ENCODE data around the gene CDK6.

CDK6 gene

GRCh38 chr7:92708111-92709042 lies 128.0 kb downstream of the CDK6 start:
- no peak for DNase-seq (ENCODE audit: low read depth)
- TF ChIP-seq CTCF (IDR thresholded peaks at IDR 0.05; ENCODE audit: low read length, missing control alignments): no peak
- H3K4me3 ChIP-seq (replicated peaks; ENCODE audit: low read depth, low read length): no peak overlapping the region

GRCh38 chr7:92707435-92707834 lies 128.9 kb downstream of the CDK6 start:
- no peak overlapping the region for H3K4me3 ChIP-seq (replicated peaks; ENCODE audit: low read depth, low read length)
- no peak for DNase-seq (ENCODE audit: low read depth)
- TF ChIP-seq CTCF (IDR thresholded peaks at IDR 0.05; ENCODE audit: low read length, missing control alignments): no peak

GRCh38 chr7:92706563-92706962 lies 129.8 kb downstream of the CDK6 start:
- no peak overlapping the region for H3K4me3 ChIP-seq (replicated peaks; ENCODE audit: low read depth, low read length)
- no peak for TF ChIP-seq CTCF (IDR thresholded peaks at IDR 0.05; ENCODE audit: low read length, missing control alignments)
- no peak for DNase-seq (ENCODE audit: low read depth)

- no peak for TF ChIP-seq CTCF (IDR thresholded peaks at IDR 0.05; ENCODE audit: low read length, missing control alignments)
- no peak for DNase-seq (ENCODE audit: low read depth)
- H3K4me3 ChIP-seq (replicated peaks; ENCODE audit: low read depth, low read length): no peak overlapping the region
Measured at GRCh38 chr7:92705831-92706230, 130.5 kb downstream of the CDK6 start.

GRCh38 chr7:92704858-92705257 lies 131.5 kb downstream of the CDK6 start:
- no peak for DNase-seq (ENCODE audit: low read depth)
- no peak for TF ChIP-seq CTCF (IDR thresholded peaks at IDR 0.05; ENCODE audit: low read length, missing control alignments)
- no peak overlapping the region for H3K4me3 ChIP-seq (replicated peaks; ENCODE audit: low read depth, low read length)

- H3K4me3 ChIP-seq (replicated peaks; ENCODE audit: low read depth, low read length): no peak overlapping the region
- no peak for TF ChIP-seq CTCF (IDR thresholded peaks at IDR 0.05; ENCODE audit: low read length, missing control alignments)
- no peak for DNase-seq (ENCODE audit: low read depth)
Measured at GRCh38 chr7:92702535-92702934, 133.8 kb downstream of the CDK6 start.

All from fibroblast of pulmonary artery (primary cell).